ENCODE measurements around the gene RNF167. TPM values are rescaled to one million over a fixed set of nuclear protein-coding genes. Genes with fewer than 3 reads are reported as not detected.

Gene RNF167
- total RNA-seq, 4 donors from 2014 or later: 57.8 to 92.1 (median 78.9) TPM

DNA sequence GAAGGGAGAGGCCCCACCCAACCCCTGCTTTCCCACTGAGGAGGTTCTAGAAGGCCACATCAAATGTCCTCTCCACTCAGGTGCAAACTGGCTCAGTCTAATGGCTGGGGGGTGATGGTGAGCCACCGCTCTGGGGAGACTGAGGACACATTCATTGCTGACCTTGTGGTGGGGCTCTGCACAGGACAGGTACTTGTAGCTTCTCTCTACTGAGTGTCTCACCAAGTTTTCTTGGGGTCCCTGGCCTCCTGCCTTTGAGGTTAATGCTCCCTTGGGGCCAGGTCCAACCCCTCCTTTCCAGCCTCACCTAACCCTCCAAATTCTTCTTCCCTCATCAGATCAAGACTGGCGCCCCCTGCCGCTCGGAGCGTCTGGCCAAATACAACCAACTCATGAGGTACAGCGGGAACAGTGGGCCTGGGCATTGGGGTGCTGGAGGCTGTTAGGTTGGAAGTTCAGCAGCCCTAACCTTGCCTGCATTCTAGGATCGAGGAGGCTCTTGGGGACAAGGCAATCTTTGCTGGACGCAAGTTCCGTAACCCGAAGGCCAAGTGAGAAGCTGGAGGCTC is 16.5 kb downstream of the RNF167 start:
- TF ChIP-seq, protein P1, sequence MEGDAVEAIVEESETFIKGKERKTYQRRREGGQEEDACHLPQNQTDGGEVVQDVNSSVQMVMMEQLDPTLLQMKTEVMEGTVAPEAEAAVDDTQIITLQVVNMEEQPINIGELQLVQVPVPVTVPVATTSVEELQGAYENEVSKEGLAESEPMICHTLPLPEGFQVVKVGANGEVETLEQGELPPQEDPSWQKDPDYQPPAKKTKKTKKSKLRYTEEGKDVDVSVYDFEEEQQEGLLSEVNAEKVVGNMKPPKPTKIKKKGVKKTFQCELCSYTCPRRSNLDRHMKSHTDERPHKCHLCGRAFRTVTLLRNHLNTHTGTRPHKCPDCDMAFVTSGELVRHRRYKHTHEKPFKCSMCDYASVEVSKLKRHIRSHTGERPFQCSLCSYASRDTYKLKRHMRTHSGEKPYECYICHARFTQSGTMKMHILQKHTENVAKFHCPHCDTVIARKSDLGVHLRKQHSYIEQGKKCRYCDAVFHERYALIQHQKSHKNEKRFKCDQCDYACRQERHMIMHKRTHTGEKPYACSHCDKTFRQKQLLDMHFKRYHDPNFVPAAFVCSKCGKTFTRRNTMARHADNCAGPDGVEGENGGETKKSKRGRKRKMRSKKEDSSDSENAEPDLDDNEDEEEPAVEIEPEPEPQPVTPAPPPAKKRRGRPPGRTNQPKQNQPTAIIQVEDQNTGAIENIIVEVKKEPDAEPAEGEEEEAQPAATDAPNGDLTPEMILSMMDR (IDR thresholded peaks at IDR 0.05): peak in 4 of 6 experiments; percentile 5 to 18 (median 10)
- no peak for TF ChIP-seq POLR2A (IDR thresholded peaks at IDR 0.05)
- Histone ChIP-seq H3K27me3 (no peaks in the 10 kb centered on the region), H3K36me3 (peaks cover 0 to 19% (median 0%) of the 10 kb centered on the region in 3 donors), H3K27ac (no peak overlapping the region), H3K4me3 (no peak overlapping the region), H3K4me1 (peaks cover 0 to 18% (median 0%) of the 10 kb centered on the region in 4 donors), H3K9me3 (no peaks in the 10 kb centered on the region)
- DNase-seq: peak in 1 of 3 donors; percentile 56

DNA sequence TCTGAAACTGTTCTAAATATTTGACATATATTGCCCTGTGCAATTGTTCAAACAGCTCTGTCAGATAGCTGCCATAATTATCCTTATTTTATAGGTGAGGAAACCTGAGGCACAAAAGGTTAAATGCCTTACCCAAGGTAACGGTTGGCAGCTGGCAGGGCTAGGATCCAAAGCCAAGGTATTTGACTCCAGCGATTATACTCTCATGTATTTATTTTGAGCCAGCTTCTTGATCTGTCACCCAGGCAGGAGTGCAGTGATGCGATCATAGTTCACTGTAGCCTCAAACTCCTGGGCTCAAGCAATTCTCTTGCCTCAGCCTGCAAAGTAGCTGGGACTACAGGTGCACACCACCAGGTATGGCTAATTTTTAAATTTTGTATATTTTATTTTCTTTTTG is 18.0 kb downstream of the RNF167 start:
- TF ChIP-seq, protein P1 (IDR thresholded peaks at IDR 0.05): no peak
- no peak for TF ChIP-seq POLR2A (IDR thresholded peaks at IDR 0.05)
- DNase-seq: no peak
- Histone ChIP-seq H3K4me3 (no peak overlapping the region), H3K36me3 (peaks cover 0 to 19% (median 0%) of the 10 kb centered on the region in 3 donors), H3K27me3 (no peaks in the 10 kb centered on the region), H3K9me3 (no peaks in the 10 kb centered on the region), H3K4me1 (peaks cover 0 to 18% (median 0%) of the 10 kb centered on the region in 4 donors), H3K27ac (no peak overlapping the region)

DNA sequence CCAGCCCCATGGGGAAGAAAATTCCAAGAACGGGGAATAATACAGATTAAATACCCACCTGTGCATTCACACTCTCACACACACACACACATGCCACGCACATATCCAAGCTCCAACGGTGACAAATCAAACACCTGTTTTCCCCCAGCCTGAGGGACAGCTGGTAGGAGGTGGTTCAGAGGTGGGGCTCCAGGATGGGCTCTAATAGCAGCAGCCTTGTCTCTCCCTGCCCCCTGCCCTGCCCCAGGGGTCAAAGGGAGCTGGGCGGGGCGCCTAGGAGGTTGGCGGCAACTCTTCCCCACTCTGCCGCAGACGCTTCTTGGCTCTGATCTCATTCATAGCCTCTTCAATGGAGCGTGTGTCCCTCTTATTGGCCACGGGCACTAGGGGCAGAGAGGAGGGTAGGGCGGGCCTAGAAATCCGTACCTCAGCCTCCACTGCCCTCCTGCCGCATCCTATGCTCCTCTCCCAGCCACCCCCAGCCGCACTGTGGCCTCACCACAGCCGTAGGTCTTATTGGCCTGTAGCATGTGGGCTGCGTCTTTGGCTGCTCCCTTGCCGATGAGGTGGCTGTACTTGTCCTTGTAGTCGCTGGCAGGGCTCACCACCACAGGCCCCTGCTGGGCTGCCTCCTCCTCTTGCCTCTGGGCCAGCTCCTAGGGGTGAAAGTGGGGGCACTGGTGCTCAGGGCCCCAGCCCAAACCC is 19.3 kb downstream of the RNF167 start:
- TF ChIP-seq, protein P1 (IDR thresholded peaks at IDR 0.05): no peak
- TF ChIP-seq POLR2A (IDR thresholded peaks at IDR 0.05): no peak
- H3K27ac ChIP-seq: peak overlapping the region in 2 of 4 donors; percentile 56 to 66
- H3K36me3 ChIP-seq: peaks cover 0 to 19% (median 0%) of the 10 kb centered on the region in 3 donors
- peaks cover 0 to 18% (median 0%) of the 10 kb centered on the region in 4 donors for H3K4me1 ChIP-seq
- no peaks in the 10 kb centered on the region for H3K27me3 ChIP-seq
- peak in 2 of 3 donors; percentile 73 to 83 for DNase-seq
- no peaks in the 10 kb centered on the region for H3K9me3 ChIP-seq
- H3K4me3 ChIP-seq: no peak overlapping the region

DNA sequence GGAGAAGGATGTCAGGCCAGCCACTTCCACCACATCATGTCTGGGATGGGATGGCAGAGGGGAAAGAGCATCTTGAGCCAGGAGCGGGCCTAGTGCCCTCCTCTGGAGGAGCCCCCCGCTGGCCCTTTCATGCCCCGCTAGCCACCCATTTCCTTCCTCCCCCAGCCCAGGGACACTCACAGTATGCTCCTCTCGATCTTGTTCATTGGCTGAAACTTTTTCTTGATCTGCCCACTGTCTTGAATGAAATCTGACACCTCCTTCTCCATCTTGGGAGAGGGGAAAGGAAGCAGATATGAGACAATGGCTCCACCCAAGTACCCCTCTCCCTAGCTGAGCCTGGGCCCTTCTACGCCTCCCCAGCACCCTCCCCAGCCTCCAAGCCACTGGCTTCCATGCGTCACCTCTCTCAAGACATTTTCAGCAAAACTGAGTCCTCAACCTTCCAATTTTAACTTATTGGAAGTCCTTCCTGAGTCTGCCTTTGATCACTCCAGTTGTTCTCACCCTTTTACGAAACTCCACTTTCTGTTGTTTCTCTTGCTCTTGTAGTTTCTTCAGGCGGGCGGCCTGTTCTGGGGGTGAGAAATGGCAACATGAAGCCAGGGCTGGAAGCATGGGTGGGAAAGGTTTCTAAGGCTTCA is 20.3 kb downstream of the RNF167 start:
- Histone ChIP-seq H3K27ac (peak overlapping the region in 1 of 4 donors; percentile 66), H3K36me3 (peaks cover 0 to 19% (median 0%) of the 10 kb centered on the region in 3 donors), H3K4me1 (peaks cover 0 to 19% (median 0%) of the 10 kb centered on the region in 4 donors), H3K4me3 (no peak overlapping the region), H3K27me3 (no peaks in the 10 kb centered on the region), H3K9me3 (no peaks in the 10 kb centered on the region)
- TF ChIP-seq, protein P1 (IDR thresholded peaks at IDR 0.05): no peak
- no peak for TF ChIP-seq POLR2A (IDR thresholded peaks at IDR 0.05)
- peak in 1 of 3 donors; percentile 30 for DNase-seq

DNA sequence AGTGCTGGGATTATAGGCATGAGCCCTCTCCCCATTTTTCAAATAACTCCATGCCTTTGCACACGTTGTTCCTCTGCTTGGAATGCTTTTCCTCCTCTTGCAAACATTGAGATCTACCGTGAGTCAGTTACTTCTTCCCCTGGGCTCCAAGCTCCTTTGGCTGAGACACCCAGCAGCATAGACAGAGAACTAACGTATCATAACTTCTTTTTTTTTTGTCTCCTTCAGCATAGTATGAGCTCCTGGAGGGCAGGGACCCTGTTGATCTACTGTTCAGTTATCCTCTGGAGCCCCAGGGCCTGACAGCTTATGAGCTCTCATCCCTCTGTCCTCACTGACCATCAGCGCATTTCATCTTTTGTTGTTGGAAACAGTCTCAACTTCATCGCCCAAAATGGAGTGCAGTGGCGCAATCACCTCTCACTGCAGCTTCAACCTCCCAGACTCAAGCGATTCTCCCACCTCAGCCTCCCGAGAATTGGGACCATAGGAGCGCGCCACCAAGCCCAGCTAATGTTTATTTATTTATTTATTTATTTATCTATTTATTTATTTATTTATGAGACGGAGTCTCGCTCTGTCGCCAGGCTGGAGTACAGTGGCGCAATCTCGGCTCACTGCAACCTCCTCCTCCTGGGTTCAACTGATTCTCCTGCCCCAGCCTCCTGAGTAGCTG is 25.4 kb downstream of the RNF167 start:
- DNase-seq: peak in 1 of 3 donors; percentile 14
- Histone ChIP-seq H3K27me3 (no peaks in the 10 kb centered on the region), H3K4me1 (peaks cover 0 to 38% (median 10%) of the 10 kb centered on the region in 4 donors), H3K36me3 (peaks cover 0 to 14% (median 0%) of the 10 kb centered on the region in 3 donors), H3K9me3 (no peaks in the 10 kb centered on the region), H3K27ac (peak overlapping the region in 1 of 4 donors; percentile 97), H3K4me3 (no peak overlapping the region)
- no peak for TF ChIP-seq POLR2A (IDR thresholded peaks at IDR 0.05)
- TF ChIP-seq, protein P1 (IDR thresholded peaks at IDR 0.05): no peak
